Endothelial cell (in vitro differentiated cells): ENCODE data around the gene TPO. TPM values are rescaled to one million over a fixed set of nuclear protein-coding genes. Genes with fewer than 3 reads are reported as not detected.

Experiments used
- DNase-seq: peaks from one replicate; pipeline ENCODE4 v3.0.0; 2021; ENCODE audit warnings: low spot score
- H3K27ac Mint-ChIP-seq: one replicate; pipeline ENCODE4 v1.8.0; 2021; ENCODE audit warnings: mixed read lengths, inconsistent platforms; ENCODE audit not compliant: unreplicated experiment
- H3K27me3 Mint-ChIP-seq: one replicate; pipeline ENCODE4 v1.8.0; 2021; ENCODE audit warnings: mild to moderate bottlenecking, moderate library complexity, mixed read lengths, inconsistent platforms; ENCODE audit not compliant: unreplicated experiment
- H3K36me3 Mint-ChIP-seq: one replicate; pipeline ENCODE4 v1.8.0; 2021; ENCODE audit warnings: mild to moderate bottlenecking, low read depth, mixed read lengths, inconsistent platforms; ENCODE audit not compliant: unreplicated experiment
- H3K4me1 Mint-ChIP-seq: one replicate; pipeline ENCODE4 v1.8.0; 2021; ENCODE audit warnings: mild to moderate bottlenecking, mixed read lengths, inconsistent platforms; ENCODE audit not compliant: unreplicated experiment
- H3K4me3 Mint-ChIP-seq: one replicate; pipeline ENCODE4 v1.8.0; 2021; ENCODE audit warnings: mild to moderate bottlenecking, mixed read lengths, inconsistent platforms; ENCODE audit not compliant: unreplicated experiment
- H3K9me3 Mint-ChIP-seq: one replicate; pipeline ENCODE4 v1.8.0; 2021; ENCODE audit warnings: mixed read lengths, inconsistent platforms; ENCODE audit not compliant: unreplicated experiment
- total RNA-seq: library from RNA; stranded (reverse); fragmentation: NEBNext Ultra II Directional; extraction: Animal tissue kit (Norgen Biotek cat#: 25700); gene quantifications from one replicate; pipeline ENCODE4 v1.2.1, GENCODE V29; 2021; ENCODE audit not compliant: unreplicated experiment
- TF ChIP-seq, protein P1 (sequence below): fragments of 200-600 bp; sonication (generic); IDR thresholded peaks from one replicate; pipeline ENCODE4 v1.5.0; 2021; ENCODE audit warnings: antibody characterized with exemption; ENCODE audit not compliant: unreplicated experiment

TPO gene
- total RNA-seq, 1 donor from 2014 or later = 0.41 TPM

DNA sequence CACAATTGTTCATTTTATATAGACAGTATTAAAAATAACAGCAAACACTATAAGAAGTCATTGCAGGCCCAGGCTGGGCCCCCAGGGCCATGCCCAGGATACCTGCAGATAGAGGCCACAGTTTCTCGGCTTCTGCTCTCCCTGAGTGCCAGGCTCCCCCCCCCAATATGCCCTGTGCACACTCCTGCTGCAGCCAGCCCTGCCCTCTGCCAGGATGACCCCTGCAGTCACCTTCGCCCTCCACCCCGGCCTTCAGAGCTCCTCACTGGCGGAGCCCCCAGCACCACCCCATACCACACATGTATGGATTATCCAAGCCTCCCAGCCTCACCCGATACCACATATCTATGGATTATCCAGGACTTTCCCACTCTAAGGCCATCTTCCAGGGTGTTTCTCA lies 104.5 kb downstream of the TPO start:
- Mint-ChIP-seq H3K9me3 (no peaks in the 10 kb centered on the region), H3K4me1 (no peaks in the 10 kb centered on the region), H3K36me3 (no peaks in the 10 kb centered on the region), H3K4me3 (no peak overlapping the region), H3K27me3 (no peaks in the 10 kb centered on the region), H3K27ac (no peak overlapping the region)
- TF ChIP-seq, protein P1, sequence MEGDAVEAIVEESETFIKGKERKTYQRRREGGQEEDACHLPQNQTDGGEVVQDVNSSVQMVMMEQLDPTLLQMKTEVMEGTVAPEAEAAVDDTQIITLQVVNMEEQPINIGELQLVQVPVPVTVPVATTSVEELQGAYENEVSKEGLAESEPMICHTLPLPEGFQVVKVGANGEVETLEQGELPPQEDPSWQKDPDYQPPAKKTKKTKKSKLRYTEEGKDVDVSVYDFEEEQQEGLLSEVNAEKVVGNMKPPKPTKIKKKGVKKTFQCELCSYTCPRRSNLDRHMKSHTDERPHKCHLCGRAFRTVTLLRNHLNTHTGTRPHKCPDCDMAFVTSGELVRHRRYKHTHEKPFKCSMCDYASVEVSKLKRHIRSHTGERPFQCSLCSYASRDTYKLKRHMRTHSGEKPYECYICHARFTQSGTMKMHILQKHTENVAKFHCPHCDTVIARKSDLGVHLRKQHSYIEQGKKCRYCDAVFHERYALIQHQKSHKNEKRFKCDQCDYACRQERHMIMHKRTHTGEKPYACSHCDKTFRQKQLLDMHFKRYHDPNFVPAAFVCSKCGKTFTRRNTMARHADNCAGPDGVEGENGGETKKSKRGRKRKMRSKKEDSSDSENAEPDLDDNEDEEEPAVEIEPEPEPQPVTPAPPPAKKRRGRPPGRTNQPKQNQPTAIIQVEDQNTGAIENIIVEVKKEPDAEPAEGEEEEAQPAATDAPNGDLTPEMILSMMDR = no peak
- no peak for DNase-seq

DNA sequence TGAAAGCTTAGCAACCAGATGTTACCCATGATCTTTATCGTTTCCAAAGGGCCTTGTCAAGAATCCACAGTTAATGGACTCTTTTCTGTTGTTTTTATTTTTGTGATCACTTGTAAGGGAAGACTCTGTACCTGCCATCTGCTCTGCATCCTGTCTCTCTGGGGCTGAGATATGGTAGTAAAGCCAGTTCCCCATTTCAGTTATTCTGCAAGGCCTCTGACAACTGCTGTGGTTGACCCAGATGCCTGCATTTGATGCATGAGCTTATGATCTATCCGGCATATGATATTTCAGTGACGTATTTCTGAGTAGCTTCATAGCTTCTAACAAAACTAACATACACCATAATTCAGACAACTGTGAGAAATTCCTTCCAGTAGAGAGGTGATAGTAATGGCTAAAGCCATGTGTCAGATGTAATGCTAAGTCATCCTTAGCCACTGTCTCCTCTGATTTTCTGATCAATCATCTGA lies 105.1 kb downstream of the TPO start:
- Mint-ChIP-seq H3K9me3 (no peaks in the 10 kb centered on the region), H3K27ac (no peak overlapping the region), H3K4me3 (no peak overlapping the region), H3K4me1 (no peaks in the 10 kb centered on the region), H3K27me3 (no peaks in the 10 kb centered on the region), H3K36me3 (no peaks in the 10 kb centered on the region)
- DNase-seq = no peak
- TF ChIP-seq, protein P1 = no peak

DNA sequence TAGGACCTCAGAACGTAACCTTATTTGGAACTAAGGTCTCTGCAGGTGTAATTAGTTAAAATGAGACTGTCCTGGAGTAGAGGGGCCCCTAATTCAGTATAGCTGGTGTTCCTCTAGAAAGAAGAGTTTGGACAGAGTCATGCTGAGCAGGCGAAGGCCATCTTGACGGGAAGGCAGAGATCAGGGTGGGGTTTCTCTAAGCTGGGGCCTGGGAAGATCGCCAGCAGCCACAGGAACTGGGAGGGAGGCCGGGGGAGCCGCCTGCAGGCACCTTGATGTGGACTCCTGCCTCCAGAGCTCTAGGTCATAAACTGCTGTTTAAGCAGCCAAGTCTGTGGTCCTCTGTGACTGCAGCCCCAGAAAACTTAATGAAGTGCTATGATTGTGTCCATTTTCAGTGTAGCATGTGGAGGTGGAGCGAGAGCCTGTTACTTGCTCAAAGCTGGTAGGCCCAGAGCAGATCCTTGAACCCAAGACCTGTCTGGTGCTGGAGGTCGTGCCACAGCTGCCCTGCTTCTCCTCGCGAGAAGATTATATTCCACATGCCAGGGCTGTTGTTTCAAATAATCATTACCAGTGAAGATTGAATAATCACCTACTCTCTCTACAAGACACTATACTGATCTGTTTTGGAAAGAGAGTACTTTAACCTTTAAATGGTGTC lies 105.7 kb downstream of the TPO start:
- no peak overlapping the region for H3K27ac Mint-ChIP-seq

DNA sequence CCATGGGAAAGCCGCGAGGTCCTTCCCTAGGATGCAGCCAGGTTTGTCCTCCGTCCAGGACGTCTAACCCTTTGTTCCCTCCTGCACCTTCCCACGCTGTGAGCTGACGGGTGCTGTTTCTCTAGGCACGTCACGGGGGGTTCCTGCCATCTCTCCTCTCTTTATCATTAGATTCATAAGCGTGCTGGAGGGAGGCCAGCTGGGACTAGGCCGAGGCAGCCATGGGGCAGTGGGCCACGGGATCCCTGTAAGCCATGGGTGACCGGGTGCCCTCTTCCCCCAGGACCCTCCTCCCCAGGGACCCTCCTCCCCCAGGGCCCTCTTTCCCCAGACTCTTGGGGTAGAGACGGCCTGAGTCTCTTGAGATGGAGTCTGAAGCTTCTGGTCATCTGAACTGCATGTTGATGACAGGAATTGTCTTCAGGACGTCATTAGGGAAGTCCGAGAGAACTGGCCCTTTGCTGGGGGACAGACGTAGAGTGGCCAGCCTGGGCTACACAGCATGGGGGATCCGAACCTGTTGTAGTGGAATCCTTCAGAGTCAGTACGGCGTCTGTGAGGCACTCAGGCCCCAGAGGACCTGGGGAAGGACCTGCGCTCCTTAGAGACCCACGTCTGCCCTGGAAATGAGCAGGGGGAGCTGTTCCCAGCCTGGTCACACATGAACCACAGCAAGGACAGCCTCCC lies 108.1 kb downstream of the TPO start:
- H3K27ac Mint-ChIP-seq = no peak overlapping the region
- no peaks in the 10 kb centered on the region for H3K27me3 Mint-ChIP-seq
- no peaks in the 10 kb centered on the region for H3K4me1 Mint-ChIP-seq
- TF ChIP-seq, protein P1 = no peak
- no peaks in the 10 kb centered on the region for H3K36me3 Mint-ChIP-seq
- DNase-seq = no peak
- no peaks in the 10 kb centered on the region for H3K9me3 Mint-ChIP-seq
- H3K4me3 Mint-ChIP-seq = no peak overlapping the region

More for the DNA sequence above, 105.7 kb downstream of the TPO start:
- H3K4me1 Mint-ChIP-seq = no peaks in the 10 kb centered on the region
- no peaks in the 10 kb centered on the region for H3K27me3 Mint-ChIP-seq
- no peaks in the 10 kb centered on the region for H3K36me3 Mint-ChIP-seq
- no peak overlapping the region for H3K4me3 Mint-ChIP-seq
- DNase-seq = no peak
- no peaks in the 10 kb centered on the region for H3K9me3 Mint-ChIP-seq
- TF ChIP-seq, protein P1 = no peak
